Hematopoietic multipotent progenitor cell (in vitro differentiated cells): ENCODE results near the gene ZBTB5. TPM values are rescaled to one million over a fixed set of nuclear protein-coding genes. Genes with fewer than 3 reads are reported as not detected.
"Not testable (repeated sequence)": the region's sequence is repeated elsewhere in the genome, so short reads cannot be mapped to it uniquely, and the experiment has no call there.

ENCODE experiments used
- DNase-seq, 3 donors: peaks; one replicate each; pipeline ENCODE4 v3.0.0-alpha.2; 2011 to 2015; ENCODE audit warnings: low read depth in 2 of 3, low spot score in 2 of 3
- total RNA-seq: library from RNA; depleted of rRNA; stranded (reverse); fragments of >200 nt; gene quantifications from one replicate; pipeline ENCODE4 v1.2.3, GENCODE V29; 2012

The ZBTB5 gene, protein sequence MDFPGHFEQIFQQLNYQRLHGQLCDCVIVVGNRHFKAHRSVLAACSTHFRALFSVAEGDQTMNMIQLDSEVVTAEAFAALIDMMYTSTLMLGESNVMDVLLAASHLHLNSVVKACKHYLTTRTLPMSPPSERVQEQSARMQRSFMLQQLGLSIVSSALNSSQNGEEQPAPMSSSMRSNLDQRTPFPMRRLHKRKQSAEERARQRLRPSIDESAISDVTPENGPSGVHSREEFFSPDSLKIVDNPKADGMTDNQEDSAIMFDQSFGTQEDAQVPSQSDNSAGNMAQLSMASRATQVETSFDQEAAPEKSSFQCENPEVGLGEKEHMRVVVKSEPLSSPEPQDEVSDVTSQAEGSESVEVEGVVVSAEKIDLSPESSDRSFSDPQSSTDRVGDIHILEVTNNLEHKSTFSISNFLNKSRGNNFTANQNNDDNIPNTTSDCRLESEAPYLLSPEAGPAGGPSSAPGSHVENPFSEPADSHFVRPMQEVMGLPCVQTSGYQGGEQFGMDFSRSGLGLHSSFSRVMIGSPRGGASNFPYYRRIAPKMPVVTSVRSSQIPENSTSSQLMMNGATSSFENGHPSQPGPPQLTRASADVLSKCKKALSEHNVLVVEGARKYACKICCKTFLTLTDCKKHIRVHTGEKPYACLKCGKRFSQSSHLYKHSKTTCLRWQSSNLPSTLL
- total RNA-seq, result 21.3 TPM

DNA sequence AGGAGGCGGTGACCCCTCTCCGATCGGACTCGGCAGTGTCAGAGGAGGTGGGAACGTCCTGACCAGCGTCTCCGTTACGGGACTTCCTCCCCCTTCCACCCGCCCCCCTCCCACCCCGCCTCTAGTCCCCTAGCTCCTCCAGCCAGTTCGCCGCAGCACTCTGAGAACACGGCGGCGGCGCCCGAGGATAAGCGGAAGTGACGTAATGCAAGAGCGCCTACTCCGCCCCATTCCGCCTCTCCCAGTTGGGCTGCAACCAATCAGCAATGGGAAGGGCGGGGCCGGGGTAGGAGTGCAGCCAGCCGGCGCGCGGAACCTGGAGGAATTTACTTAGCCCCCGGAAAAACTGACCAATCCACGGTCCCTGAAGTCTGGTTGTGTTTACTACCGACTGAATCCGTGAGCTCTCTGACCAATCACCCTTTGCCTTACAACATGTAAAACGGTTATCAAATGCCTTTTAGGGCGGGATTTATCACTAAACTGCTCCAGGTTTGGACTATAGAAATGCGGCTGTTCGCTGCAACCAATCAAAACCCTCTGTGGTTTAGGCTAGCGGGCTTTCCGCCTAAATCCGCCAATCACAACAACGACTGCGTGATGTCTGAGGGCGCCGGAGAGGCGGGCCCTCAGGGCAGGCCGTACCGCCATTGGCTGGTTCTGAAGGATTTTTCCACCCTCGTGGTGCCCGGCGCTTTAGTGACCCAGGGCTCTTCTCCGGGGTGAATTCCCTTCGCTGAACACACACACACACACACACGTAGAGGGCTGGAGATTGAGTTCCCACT lies at the start of gene ZBTB5:
Gene ZBTB5 (minus strand): TSS at position 202 of the 788 bp plus-strand sequence. CDS start 22,899 bp downstream, outside the sequence.
- peak; percentile 94 to 100 (median 99) for DNase-seq

DNA sequence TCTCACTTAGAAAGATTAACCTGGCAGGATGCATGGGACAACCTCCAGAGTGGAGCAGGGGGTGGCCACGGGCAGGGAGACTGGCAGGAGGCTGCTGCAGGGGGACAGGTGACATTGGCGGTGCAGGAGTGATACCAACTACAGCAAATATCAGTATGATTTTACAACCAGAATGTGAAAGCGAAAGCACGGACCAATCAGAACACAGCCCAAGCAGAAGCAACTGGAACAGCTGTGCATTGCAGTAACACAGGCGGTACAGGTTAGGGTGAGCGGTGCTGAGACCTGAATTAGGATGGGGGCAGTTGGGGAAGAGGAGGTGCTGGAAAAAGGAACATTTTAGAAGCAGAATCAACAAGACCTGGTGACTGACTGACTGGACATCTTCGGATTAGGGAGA lies 49.7 kb upstream of the ZBTB5 start:
- DNase-seq, result no peak

DNA sequence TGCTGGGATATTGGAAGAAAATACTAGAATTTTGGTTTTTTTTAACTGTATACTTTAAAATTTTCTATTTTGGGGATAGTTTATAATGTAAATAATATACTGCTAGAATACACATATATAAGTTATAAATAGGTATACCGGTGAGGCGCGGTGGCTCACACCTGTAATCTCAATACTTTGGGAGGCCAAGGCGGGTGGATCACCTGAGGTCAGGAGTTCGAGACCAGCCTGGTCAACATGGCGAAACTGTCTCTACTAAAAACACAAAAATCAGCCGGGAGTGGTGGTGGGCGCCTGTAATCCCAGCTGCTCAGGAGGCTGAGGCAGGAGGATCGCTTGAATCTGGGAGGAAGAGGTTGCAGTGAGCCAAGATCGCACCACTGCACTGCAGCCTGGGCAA lies 49.2 kb upstream of the ZBTB5 start:
- not testable (repeated sequence) for DNase-seq

DNA sequence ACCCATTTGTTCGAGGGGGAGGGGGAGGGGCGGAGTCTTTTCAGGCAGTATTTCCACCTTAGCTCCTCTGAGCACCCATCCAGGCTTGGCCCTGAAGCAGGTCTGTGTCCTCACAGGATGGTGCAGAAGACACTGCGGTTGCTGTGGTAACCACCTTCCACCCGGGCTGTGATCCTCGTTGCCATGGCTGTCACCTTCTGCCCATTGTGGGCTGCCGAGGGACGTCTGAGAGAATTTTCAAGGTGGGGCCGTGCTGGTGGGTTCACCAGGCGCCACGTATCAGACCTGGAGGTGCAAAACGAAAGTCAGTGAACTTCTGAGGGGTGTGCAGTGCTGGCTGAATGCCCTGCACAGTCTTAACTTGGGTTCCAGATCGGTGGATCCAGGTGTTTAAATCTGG lies 47.2 kb upstream of the ZBTB5 start:
- DNase-seq, result no peak

DNA sequence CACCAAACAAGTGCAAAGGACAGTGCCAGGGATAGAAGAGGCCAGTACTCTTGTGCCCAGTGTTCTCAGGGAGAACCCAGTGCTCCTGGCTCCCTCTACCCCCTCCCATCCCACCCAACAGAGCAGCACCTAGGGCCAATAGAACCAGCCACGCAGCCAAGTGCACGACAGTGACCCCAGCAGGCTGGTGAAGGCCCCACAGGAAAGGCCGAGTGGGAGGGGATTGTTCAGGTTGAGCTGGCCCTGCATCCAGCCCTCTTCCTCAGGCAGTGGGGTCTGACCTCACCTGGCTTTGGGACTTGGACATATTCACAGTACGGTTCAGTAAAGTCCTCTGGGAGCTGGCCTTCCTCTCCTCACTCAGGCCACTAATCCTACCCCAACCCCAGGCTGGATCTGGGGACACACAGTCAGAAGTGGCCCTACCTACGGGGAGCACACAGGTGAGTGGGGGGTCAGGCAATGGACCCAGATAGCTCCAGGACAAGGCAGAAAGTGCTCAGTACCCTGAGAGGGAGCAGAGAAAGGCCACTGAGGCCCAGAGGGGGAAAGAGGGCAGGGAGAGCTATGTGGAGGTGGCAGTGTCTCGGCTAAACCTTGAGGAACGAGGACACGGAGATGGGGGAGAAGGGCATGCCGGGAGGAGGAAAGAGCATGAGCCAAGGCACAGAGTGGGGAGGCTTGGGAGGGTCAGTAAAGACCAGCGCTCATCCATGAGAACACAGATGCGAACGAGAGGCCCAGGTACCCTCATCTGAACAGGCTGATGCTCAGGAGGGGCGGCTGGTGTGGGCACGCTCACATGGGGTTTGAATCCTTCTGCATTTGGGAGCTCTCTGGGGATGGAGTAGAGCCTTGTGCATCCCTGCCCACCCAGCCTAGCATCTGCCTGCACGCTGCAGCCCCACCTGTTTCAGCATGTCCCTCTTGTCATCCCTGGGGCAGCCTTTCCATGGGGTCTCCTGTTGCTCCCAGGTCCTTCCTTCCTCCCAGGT lies 46.1 kb upstream of the ZBTB5 start:
- no peak for DNase-seq

DNA sequence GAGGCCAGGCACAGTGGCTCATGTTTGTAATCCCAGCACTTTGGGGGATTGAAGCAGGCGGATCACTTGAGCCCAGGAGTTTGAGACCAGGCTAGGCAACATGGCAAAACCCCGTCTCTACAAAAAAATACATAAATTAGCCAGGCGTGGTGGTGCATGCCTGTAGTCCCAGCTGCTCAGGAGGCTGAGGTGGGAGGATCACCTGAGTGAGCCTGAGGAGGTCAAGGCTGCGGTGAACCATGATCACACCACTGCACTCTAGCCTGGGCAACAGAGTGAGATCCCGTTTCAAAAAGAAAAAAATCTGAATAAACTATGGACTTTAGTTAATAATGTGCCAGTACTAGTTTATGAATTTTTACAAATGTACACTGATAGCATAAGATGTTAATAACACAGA lies 44.8 kb upstream of the ZBTB5 start:
- DNase-seq, result not testable (repeated sequence)

DNA sequence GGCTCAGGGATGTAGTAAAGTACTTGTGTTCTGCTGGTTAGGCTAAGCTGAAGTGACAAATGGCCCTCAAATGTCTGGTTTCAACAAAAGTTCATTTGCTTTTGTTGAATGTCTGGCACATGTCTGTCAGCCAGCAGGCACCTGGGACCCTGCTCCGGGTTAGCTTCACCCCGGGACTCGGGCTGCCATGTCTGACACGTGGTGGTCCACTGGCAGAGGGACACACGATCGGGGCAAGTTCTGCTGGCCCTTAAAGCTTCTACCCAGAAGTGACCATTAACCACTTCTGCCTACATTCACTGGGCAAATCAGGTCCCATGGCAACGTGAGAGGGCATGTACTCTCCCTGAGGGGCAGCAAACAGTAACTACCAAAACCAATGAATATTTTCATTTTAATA lies 44.3 kb upstream of the ZBTB5 start:
- DNase-seq, result no peak

DNA sequence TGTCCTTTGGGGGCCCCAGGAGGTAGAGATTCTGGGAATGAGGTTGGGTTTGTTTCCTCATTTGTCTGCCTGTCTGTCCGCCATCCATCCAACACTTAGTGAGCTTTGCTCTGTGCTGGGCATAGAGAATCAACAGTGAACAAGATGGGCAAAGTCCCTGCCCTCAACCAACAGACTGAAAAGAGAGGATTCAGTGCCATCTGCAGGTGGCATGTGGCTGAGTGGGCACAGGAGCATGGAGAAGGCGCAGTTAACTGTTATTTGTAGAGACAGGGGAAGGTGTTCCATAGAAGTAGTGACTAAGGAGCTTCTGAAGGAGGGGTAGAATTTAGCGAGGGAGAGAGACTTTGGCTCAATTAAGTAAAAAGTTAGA lies 43.6 kb upstream of the ZBTB5 start:
- DNase-seq, result peak in 1 of 3 donors; percentile 9

DNA sequence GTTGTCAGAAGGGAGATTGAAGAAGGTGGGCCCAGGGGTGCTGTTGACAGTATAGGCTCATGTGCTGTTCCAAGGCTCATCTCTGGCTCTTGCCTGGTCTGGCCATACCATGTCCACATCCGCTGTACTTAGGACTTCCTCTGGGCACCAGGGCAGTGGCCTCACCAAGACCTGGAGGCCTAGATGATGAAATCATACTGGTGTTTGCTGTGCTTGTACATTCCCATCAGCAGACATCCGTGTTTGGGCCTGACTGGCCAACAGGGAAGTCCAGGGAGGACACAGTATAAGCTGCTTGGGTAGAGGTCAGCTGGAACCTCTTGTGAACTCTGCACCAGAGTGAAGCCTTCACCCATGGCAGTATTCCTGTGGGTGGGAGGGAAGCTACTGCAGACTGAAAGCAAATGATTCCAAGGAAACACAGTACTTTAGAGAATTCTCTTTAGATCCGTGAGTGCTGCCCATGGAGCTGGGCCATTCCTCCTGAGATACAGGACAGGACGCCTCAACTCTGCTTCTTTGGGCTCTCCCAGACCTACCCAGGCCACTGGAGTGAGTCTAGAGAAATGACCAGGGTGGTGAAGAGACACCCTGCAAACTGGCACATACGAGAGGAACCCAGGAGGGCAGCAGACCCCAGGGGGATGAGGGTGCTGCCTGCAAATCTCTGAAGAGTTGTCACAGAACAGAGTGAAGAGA lies 43.0 kb upstream of the ZBTB5 start:
- DNase-seq, result no peak

DNA sequence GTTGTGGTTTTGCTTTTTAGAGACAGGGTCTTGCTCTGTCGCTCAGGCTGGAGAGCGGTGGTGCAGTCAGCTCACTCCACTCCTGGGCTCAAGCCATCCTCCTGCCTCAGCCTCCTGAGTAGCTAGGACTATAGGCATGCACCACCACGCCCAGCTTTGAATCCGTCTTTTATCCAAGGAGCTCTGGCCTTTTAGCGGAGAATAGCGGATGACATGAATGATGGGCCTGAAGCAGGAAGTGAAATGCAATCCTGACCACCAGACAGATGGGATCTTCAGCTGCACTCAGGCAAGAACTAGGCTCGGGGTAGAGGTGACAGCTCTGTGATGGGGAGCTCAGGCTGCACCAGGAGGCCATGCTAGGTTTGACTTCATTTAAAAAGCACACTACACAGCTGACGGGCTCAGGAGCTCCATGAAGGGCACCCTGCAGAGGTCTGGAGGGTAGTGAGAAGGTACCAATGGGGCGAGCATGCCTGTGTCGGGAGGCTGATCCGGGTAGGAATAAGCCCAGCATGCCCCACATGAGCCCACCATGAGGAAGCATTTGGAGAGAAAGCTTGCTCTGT lies 42.4 kb upstream of the ZBTB5 start:
- DNase-seq, result no peak

DNA sequence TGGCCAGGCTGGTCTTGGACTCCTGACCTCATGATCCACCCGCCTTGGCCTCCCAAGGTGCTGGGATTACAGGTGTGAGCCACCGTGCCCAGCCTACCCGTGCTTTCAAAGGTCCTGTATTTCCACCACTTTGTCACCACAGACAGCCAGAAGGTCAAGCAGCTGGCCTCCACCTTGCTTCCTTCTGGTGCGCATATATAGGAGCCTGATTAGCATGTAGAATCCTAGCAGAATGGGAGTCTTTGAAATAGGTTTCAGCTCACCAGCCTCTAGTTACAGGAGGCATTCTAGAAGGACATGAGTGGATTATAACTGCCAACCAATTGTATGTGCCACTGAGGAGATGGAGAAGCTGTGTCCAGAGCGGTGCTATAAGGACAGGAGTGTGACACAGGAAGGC lies 39.4 kb upstream of the ZBTB5 start:
- DNase-seq, result no peak

DNA sequence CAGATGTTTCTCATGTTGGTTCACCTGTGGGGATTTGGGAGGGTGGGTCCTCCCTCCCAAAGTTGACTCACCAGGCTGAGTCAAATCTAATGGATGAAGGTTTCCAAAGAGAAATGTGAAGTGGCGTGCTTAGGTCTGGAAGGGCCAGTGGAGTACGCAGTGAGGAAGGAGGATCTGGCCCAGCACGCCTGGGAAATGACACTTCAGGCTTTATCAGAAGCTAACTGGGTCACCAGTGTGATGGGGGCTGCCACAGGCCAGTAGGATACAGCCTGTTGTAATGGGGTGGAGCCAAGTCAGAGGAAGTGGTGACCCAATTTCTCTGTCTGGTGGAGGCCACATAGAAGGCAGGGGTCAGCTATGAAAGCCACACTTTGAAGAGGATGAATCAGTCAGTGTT lies 38.5 kb upstream of the ZBTB5 start:
- no peak for DNase-seq

DNA sequence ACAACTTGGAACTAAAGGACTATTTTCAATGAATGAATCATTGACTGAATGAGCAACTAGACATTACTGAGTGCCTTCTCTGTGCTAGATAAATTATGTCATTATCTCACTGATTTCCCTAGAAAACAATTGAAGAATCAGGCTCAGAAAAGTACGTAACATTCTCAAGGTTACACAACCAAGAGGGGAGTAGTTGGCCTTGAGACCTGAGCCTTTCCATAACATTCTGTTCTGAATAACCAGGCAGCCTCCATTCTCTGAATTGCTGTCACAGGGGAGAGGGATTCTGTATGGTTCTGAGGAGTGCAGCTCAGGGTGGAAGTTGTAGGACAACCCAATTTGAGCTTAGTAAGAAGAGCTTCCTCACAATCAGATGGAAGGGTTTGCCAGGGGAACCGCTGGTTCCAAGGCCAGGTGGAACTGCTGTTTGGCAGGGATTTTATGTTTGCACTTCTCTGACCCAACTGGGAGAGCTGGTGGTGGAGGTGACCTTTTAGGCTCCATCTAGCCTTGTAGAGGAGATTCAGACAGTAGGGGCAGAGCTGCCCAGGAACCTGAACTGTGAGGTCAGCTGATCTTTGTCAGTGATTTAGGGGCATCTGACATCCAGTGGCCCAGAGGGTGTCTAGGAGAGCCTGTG lies 36.8 kb upstream of the ZBTB5 start:
- DNase-seq, result no peak

DNA sequence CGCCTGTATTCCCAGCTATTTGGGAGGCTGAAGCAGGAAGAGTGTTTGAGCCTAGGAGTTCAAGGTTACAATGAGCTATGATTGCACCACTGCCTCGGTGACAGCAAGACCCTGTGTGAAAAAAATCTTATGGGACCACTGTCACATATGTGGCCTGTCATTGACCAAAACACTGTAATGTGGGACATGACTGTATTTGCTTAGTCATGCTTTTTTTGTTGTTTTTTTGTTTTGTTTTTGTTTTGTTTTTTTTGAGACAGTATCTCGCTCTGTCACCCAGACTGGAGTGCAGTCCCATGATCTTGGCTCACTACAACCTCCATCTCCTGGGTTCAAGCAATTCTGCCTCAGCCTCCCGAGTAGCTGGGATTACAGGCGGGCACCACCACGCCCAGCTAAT lies 34.0 kb upstream of the ZBTB5 start:
- no peak for DNase-seq

DNA sequence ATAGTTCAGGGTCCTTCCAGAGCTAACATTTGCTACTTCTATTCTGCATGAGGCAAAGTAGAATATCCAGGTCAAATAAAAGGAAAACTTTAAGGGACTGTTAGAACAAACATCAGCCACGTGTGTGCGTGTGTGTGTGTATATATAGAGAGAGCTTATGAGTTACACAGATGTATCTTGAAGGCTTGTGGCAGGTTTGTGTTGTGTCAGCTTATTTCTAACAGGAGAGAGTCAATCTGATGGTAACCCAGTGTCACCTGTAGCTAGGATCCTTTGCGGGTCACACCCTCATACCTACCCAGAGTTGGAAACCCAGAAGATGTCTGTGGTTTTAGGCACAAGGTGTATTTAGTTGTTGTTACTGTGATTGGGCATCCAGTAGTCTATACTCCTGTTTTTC lies 33.2 kb upstream of the ZBTB5 start:
- DNase-seq, result no peak

DNA sequence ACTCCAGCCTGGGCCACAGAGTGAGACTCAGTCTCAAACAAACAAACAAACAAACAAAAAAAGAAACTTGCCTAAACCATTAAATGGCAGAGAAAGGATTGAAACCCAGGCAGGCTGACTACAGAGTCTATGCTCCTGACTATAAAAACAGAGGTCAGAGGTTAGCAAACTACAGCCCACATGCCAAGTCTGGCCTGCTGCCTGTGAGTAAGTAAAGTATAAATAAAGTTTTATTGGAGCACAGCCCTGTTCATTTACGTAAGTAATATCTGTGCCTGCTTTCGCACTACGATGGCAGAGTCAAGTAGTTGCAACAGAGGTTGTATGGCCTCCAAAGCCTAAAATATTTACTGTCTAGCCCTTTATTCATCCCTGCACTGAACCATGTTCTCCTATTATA lies 32.1 kb upstream of the ZBTB5 start:
- DNase-seq, result no peak

DNA sequence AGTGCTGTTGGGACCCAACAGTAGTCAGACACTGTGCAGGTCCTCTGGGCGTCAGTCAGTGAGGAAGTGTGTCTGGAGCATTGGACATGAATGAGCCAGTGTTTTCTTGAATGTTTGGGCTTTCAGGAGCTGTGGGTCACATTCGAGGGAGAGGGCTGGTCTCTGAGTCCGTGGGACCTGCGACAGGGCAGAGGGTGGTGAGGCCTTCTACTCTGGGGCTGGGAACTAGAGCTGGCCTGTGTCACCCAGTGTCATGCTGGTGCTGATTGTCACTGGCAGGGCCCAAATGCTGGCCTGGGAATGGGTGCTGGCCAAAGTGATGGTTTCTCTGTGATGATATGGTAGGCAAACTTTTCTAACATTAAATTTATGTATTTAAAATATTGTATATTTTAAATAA lies 30.8 kb upstream of the ZBTB5 start:
- no peak for DNase-seq

DNA sequence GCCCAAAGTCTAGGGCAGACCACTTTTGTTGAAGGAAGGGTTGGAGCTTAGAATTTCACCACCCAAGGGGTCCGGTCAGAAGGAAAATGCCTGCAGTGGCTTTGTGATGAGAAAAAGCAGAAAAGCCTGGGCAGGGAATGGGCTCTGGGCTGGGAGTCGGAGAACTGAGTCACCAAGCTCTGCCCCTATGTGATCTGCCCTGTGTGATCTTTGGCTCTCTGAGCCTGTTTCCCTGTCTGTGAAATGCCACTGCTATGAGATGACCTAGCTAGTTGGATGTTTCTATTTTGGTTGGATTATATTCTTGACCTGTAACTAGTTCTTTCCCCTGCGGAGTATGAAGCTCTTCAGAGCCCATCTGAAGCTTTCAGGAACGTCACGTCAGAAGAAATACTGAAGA lies 30.3 kb upstream of the ZBTB5 start:
- DNase-seq, result no peak

DNA sequence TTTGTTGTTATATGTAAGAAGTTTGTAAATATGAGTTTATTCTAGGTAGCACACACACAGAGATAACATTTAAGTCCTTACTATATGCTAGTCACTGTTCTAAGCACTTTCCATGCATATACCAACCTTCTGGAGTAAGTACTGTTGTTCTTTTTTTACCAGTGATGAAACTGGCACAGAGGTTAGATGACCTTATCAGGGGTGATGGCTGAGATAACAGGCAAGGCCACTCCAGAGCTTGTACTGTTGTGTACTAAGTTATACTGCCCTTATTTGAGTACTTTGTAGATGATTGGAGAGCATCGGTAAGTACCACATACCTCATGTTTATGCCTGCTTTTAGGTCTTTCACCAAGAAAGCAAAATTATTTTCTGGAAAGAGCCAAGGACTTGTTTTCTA lies 26.7 kb upstream of the ZBTB5 start:
- DNase-seq, result no peak
